ENCODE data around the gene TLE1. TPM values are rescaled to one million over a fixed set of nuclear protein-coding genes. Genes with fewer than 3 reads are reported as not detected.
"Not testable (repeated sequence)": the region's sequence is repeated elsewhere in the genome, so short reads cannot be mapped to it uniquely, and the experiment has no call there.

The TLE1 gene
- total RNA-seq, 1 donor from 2014 or later: 40.0 TPM

DNA sequence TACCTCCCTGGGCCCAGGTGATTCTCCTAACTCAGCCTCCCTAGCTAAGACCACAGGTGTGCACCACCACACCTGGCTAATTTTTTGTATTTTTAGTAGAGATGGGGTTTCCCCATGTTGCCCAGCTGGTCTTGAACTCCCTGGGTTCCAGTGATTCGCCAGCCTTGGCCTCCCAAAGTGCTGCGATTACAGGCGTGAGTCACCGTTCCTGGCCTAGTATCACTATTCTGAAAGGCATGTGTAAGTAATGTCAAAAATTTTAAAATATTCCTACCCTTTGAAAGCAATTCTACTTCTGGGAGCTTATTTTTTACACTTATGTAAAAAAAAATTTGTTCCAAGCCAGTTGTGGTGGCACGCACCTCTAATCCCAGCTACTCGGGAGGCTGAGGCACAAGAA is 27.1 kb upstream of the TLE1 start:
- Histone ChIP-seq H3K4me3 (ENCODE audit: low read depth, low read length) (no peak overlapping the region), H3K27me3 (ENCODE audit: control insufficient read depth, insufficient read depth, low read length) (no peaks in the 10 kb centered on the region), H3K36me3 (ENCODE audit: control insufficient read depth, insufficient read depth, low read length) (no peaks in the 10 kb centered on the region)
- TF ChIP-seq, protein P1, sequence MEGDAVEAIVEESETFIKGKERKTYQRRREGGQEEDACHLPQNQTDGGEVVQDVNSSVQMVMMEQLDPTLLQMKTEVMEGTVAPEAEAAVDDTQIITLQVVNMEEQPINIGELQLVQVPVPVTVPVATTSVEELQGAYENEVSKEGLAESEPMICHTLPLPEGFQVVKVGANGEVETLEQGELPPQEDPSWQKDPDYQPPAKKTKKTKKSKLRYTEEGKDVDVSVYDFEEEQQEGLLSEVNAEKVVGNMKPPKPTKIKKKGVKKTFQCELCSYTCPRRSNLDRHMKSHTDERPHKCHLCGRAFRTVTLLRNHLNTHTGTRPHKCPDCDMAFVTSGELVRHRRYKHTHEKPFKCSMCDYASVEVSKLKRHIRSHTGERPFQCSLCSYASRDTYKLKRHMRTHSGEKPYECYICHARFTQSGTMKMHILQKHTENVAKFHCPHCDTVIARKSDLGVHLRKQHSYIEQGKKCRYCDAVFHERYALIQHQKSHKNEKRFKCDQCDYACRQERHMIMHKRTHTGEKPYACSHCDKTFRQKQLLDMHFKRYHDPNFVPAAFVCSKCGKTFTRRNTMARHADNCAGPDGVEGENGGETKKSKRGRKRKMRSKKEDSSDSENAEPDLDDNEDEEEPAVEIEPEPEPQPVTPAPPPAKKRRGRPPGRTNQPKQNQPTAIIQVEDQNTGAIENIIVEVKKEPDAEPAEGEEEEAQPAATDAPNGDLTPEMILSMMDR (IDR thresholded peaks at IDR 0.05; ENCODE audit: insufficient read depth, low read length, severe bottlenecking): no peak
- DNase-seq (ENCODE audit: low read depth) (peak; percentile 19), FAIRE-seq (no peak)

DNA sequence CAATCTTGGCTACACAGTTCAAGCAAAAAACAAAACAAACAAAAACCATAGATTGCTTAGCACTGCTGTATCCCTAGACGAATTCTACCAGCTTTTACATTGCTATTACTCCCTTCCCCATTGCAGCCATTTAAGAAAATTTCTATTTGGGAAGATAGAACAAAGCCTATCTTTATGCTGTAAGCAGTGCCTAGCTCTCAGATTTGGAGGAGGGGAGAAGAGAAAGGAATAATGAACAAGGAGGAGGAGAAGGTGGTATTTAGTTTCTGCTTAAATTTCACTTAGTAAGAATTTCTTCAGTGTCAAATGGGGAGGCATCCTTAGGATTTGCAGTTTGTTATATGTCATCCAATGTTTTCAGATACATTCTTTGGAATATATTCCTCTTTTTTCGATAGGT is 16.2 kb upstream of the TLE1 start:
- DNase-seq (ENCODE audit: low read depth): no peak
- H3K4me3 ChIP-seq (ENCODE audit: low read depth, low read length): no peak overlapping the region
- TF ChIP-seq, protein P1 (IDR thresholded peaks at IDR 0.05; ENCODE audit: insufficient read depth, low read length, severe bottlenecking): no peak
- no peaks in the 10 kb centered on the region for H3K27me3 ChIP-seq (ENCODE audit: control insufficient read depth, insufficient read depth, low read length)
- FAIRE-seq: no peak
- H3K36me3 ChIP-seq (ENCODE audit: control insufficient read depth, insufficient read depth, low read length): no peaks in the 10 kb centered on the region

DNA sequence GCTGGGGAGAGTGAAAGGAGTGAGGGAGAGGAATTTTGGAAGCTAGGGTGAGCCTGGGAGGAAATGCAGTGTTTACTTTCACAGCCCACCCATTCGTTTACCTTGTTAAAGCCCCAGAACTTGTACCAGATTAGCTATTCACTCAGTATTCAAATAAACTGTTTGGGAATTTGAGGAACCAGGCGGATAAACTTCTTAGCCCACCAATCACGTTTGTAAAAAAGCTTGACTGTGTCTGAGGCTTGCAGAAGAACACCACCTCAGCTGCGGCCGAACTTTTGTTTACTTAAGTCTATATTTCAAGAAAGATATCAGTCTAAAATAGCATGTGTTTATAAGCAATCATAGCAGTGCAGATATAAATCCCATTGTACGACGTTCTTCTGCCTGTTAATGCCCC is 5.2 kb upstream of the TLE1 start:
- no peak overlapping the region for H3K4me3 ChIP-seq (ENCODE audit: low read depth, low read length)
- H3K36me3 ChIP-seq (ENCODE audit: control insufficient read depth, insufficient read depth, low read length): no peaks in the 10 kb centered on the region
- no peak for FAIRE-seq
- DNase-seq (ENCODE audit: low read depth): no peak
- TF ChIP-seq, protein P1 (IDR thresholded peaks at IDR 0.05; ENCODE audit: insufficient read depth, low read length, severe bottlenecking): no peak
- no peaks in the 10 kb centered on the region for H3K27me3 ChIP-seq (ENCODE audit: control insufficient read depth, insufficient read depth, low read length)

DNA sequence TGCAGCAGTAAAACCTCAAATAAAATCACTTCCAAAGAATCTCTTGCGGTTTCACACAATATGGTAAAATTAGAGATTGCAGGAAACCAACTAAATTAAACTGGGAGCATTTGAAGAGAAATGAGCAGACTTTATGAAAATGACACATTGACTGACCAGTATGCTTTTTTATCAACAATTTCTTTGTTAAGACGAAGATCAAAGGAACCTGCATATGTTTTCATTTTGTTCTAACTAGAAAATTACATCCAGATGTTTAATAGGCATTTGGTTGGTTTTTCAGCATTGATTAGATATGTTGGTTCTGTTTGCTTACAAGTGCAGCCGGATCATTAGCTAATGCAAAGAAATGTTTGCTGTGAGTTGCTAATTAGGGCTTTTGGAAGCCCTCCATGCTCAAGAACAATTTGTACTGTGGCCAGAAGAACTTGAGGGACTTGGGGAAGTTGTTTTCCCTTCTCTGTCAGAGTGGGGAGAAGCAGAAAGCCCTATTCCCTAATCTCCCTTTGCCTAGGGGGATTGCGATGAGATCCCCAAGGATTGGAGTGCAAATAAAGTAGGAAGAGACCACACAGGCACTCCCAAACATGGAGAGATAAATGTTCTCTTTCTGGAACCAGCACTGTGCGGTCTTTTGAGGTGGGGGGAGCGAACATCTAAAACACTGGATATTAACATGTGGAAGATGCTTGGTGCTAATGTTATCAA is 4.5 kb upstream of the TLE1 start:
- Histone ChIP-seq H3K4me3 (ENCODE audit: low read depth, low read length) (no peak overlapping the region), H3K27me3 (ENCODE audit: control insufficient read depth, insufficient read depth, low read length) (no peaks in the 10 kb centered on the region), H3K36me3 (ENCODE audit: control insufficient read depth, insufficient read depth, low read length) (no peaks in the 10 kb centered on the region)
- TF ChIP-seq, protein P1 (IDR thresholded peaks at IDR 0.05; ENCODE audit: insufficient read depth, low read length, severe bottlenecking): no peak
- no peak for DNase-seq (ENCODE audit: low read depth)
- no peak for FAIRE-seq

DNA sequence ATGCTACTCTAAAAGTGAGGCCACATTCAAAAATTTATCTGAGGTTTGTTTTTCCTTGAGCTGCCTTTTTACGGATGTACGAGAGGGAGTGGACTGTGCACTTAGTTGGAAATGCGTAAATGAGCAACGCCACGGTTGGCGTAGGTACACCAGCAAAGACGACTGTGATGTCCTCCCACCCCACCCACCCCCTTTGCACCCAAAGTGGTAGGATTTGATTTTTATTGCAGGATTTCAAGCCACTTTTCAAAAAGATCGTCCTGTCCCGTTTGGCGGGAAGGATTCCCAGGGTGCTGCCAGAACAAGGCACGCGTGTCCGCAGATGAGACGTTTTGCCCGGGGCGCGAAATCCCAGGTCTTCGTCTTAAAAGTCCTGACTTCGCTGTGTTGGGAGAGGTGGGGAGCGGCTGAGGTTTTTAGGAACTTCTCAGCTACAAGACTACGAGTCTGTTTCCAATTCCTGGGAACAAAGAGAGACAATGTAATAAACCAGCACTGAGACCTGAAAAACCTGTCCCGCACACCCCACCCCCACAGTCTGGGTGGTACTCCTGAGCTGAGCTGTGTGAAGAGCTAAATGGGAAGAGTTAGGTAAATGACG is 1.0 kb upstream of the TLE1 start:
- Histone ChIP-seq H3K27me3 (ENCODE audit: control insufficient read depth, insufficient read depth, low read length) (no peaks in the 10 kb centered on the region), H3K36me3 (ENCODE audit: control insufficient read depth, insufficient read depth, low read length) (no peaks in the 10 kb centered on the region), H3K4me3 (ENCODE audit: low read depth, low read length) (peak overlapping the region; percentile 41)
- TF ChIP-seq, protein P1 (IDR thresholded peaks at IDR 0.05; ENCODE audit: insufficient read depth, low read length, severe bottlenecking): no peak
- FAIRE-seq (no peak), DNase-seq (ENCODE audit: low read depth) (peak; percentile 87)

DNA sequence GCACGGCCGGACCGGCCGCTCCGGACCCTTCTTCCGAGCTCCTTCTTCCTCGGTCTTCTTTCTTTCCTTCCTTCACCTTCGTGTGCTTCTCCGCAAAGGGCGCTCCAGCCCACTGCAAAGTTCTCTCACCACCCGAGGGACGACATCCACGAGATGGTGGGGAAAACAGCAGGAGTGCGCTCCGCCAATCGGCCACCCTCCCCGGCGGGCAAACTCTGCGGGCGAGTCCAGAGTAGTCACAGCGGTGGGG is 329 bp downstream of the TLE1 start:
- peak overlapping the region; percentile 77 for H3K4me3 ChIP-seq (ENCODE audit: low read depth, low read length)
- not testable (repeated sequence) for DNase-seq (ENCODE audit: low read depth); H3K27me3 ChIP-seq (ENCODE audit: control insufficient read depth, insufficient read depth, low read length); H3K36me3 ChIP-seq (ENCODE audit: control insufficient read depth, insufficient read depth, low read length); FAIRE-seq

DNA sequence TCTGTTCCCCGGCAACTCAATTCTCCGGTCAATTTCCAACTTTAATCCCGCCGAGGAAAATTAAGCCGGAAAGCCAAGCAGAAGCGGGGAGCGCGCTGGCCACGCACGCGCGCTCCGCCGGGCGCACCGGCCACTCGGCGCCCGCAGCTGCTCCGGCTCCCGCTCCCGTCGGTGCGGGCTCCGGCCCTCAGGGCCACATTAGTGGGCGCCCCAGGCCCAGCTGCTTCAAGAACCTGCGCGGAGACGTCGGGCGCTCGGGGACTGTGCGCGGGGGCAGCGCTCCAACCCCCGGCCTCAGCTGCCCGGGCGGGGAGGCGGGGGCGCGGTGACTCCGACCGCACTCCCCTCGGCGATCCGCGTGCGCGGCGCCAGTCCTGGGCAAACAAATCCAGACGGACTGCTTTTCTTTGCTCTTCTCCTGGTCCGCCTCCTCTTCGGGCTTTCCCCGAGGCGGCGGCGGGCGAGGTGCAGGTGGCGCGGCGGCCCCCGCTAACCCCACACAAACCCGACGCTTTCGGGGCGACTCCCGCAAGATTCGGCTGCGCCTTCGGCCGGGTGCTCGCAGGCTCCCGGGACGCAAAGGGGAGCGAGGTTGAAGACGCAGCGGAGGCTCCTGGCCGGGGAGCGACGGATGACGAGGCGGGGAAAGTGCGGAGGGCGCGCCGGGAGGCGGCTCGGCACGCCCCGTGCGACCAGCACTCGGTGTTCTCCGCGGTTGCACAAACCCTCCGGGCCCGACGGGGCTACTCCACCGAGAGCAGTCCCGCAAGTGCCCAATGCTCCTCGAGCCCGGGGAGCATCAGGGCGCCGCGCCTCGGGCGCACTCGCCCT is 870 bp downstream of the TLE1 start:
- peak; percentile 40 for DNase-seq (ENCODE audit: low read depth)
- not testable (repeated sequence) for H3K36me3 ChIP-seq (ENCODE audit: control insufficient read depth, insufficient read depth, low read length); H3K27me3 ChIP-seq (ENCODE audit: control insufficient read depth, insufficient read depth, low read length); FAIRE-seq
- H3K4me3 ChIP-seq (ENCODE audit: low read depth, low read length): peak overlapping the region; percentile 77
